Neural cell (in vitro differentiated cells): ENCODE measurements around the gene SERPINB4.
"Not testable (repeated sequence)": the region's sequence is repeated elsewhere in the genome, so short reads cannot be mapped to it uniquely, and the experiment has no call there.

Source experiments
- EP300 ChIP-seq: fragments of 450-650 bp; conservative IDR thresholded peaks from 2 replicates; pipeline ENCODE4 v1.6.1; 2014; ENCODE audit warnings: antibody characterized with exemption, mild to moderate bottlenecking, moderate library complexity; ENCODE audit not compliant: poor library complexity, severe bottlenecking
- EZH2 ChIP-seq: fragments of 200-600, 300-800 bp; shearing (Covaris generic), sonication (generic); IDR thresholded peaks from 2 replicates; pipeline ENCODE4 v1.6.1; 2014; ENCODE audit warnings: antibody characterized with exemption, low read length, borderline replicate concordance, mild to moderate bottlenecking; ENCODE audit not compliant: insufficient read depth, poor library complexity, severe bottlenecking
- POLR2AphosphoS5 ChIP-seq: IDR thresholded peaks from 2 replicates; pipeline ENCODE4 v1.6.1; 2012
- RAD21 ChIP-seq: fragments of 450-650 bp; conservative IDR thresholded peaks from 2 replicates; pipeline ENCODE4 v1.6.1; 2014; ENCODE audit warnings: antibody characterized with exemption, mild to moderate bottlenecking, moderate library complexity
- TAF1 ChIP-seq: IDR thresholded peaks from 2 replicates; pipeline ENCODE4 v1.6.1; 2012; ENCODE audit warnings: low read depth
- TF ChIP-seq, protein P1 (sequence below): fragments of 450-650 bp; IDR thresholded peaks from 2 replicates; pipeline ENCODE4 v1.5.1; 2014; ENCODE audit warnings: antibody characterized with exemption, mild to moderate bottlenecking, moderate library complexity; ENCODE audit not compliant: poor library complexity, severe bottlenecking

DNA sequence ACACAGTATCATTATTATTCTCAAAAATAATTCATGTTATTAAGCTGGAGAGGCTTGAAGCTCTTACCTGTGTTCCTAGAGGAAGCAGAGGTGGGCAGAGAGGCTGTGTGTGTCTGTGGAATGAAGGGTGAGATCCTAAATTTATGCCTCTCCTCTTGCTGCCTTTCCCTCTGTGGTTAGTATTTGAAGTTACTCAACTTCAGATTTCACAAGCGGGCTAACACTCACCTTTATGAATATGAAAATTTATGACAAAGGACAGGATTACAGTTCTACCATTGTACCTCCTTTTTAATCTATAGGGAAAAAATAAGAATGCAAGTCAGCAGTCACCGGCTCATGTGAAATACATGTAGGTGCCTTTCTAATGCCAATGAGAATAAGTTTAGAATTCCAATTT is at the start of gene SERPINB4:
- not testable (repeated sequence) for TF ChIP-seq EZH2, POLR2AphosphoS5, EP300, TAF1, RAD21
- TF ChIP-seq, protein P1, sequence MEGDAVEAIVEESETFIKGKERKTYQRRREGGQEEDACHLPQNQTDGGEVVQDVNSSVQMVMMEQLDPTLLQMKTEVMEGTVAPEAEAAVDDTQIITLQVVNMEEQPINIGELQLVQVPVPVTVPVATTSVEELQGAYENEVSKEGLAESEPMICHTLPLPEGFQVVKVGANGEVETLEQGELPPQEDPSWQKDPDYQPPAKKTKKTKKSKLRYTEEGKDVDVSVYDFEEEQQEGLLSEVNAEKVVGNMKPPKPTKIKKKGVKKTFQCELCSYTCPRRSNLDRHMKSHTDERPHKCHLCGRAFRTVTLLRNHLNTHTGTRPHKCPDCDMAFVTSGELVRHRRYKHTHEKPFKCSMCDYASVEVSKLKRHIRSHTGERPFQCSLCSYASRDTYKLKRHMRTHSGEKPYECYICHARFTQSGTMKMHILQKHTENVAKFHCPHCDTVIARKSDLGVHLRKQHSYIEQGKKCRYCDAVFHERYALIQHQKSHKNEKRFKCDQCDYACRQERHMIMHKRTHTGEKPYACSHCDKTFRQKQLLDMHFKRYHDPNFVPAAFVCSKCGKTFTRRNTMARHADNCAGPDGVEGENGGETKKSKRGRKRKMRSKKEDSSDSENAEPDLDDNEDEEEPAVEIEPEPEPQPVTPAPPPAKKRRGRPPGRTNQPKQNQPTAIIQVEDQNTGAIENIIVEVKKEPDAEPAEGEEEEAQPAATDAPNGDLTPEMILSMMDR, result not testable (repeated sequence)
